Parietal lobe (tissue), 2 donors: ENCODE data around the gene ZNF343. TPM values are rescaled to one million over a fixed set of nuclear protein-coding genes. Genes with fewer than 3 reads are reported as not detected.

Experiments used
- small RNA-seq: library from RNA; depleted of rRNA; stranded (forward); fragments of <200 nt; gene quantifications from one replicate; pipeline ENCODE3, GENCODE V24; 2014; ENCODE audit warnings: low replicate concordance
- total RNA-seq: library from RNA; depleted of rRNA; stranded (reverse); fragments of >200 nt; gene quantifications from one replicate; pipeline ENCODE4 v1.2.3, GENCODE V29; 2014

The ZNF343 gene
- total RNA-seq, result 23.5 TPM

DNA sequence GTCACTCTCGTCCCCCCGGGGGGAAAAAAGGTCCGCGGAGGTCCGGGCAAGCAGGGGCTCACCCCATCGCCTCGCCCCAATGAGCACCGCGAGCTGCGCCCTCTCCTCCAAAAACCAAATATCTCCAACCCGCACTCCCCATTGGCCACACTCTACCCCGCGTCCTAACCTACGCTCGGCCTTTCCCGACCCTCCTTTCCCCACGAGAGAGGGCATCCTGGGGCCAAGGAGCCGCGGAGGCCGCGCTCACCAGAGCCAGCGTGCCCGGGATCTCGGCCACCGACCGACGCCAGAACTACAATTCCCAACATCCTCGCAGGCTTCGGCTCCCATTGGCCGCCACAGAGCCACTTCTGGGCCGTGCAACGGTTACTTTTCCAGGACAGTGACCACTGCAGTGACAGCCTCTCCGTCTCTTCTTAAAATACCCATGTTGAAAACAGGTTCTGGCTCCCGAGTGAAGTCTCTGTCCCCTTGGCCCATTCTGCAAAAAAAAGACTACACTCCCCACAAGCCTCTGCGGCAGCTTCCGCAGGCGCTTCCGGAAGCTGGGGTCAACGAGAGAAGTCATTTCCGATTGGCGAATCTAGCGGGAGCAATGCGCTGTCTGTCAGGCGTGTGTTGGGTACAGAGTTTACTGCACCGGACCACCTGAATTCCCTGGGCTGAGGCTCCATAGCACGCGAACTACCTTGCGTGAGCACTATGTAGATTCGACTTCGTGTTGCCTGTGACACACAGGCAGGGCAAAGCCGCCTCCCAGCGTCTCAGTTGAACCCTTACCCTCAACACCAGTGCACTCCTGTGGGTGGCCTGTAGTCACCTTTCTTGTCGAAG is at the start of gene ZNF343:
TSS of gene ZNF343 (minus strand) at position 285 of the 837 bp plus-strand sequence. CDS start 15,020 bp downstream, outside the sequence.

DNA sequence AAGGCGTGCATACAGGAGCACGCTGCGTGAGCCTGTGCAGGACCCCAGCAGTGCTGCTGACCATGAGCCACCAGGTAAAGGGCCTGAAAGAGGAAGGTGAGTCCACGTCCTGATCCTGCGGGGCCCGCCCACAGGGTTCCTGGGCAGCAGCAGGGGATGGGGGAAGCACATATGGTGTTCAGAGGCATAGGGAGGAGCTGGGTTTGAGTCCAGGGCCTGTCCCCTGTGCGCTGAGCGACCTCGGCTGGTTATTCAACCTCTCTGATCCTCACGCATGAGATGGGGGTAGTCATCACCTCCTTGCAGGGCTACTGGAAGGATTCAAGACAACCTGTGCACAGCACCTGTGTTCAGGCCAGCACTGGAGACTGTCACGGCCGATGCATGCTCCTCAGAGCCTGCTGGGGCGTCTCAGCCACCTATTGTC is 27.9 kb upstream of the ZNF343 start, which contains the start of gene TMC2:
TSS of gene TMC2 (plus strand) at position 14 of the 427 bp plus-strand sequence. CDS start at position 63, 49 bp downstream.

DNA sequence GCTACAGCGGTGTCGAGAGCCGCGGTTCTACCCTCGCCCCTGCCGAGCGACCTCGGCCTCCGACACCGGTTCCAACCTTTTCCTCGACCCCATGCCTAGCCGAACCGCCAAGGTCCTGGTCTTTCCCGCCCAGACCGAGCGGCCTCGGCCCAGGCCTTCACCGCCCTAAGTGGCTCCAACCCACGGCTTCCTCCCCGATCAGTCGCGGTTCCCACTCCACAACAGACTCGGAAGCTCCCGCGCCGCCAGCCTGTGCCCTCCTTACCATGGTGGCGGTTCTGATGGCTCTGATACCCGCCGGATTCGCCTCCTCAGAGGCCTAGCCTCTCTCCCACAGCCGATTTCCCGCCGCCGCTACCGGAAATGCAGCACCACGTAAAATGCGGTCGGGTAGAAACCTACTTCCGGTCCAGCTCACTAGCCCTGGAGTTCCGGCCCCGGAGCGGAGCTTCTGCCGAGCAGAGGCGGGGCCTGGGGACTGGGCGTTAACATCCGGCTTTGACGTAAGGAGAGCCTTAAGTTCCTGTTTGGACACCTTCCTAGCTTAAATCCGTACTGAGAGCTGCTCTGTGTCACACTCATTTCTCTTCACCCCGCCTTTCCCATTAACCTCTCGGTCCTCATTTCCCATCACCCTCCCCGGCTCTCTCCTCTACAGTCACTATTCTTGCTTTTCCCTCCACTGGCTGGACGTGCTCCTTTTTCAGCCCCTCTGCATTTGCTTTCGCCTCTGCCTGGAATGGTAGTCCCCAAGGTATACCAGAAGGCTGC is 38.1 kb downstream of the ZNF343 start, which contains the start of gene SNRPB:
TSS of gene SNRPB (minus strand) at position 367 of the 771 bp plus-strand sequence. CDS start at position 268, 99 bp downstream.

Small RNAs within 50 kb of the gene (small RNA-seq; reads per million reads assigned to genes)
- not detected for gene RF00019

Other genes starting within 250 kb of the ZNF343 start
- gene TGM3, start 212.9 kb downstream of the ZNF343 start, total RNA-seq, result 0.31 TPM
- gene TGM6, start 128.0 kb downstream of the ZNF343 start, total RNA-seq, result not detected
- 45.7 TPM for gene SNRPB, start 38.1 kb downstream of the ZNF343 start, total RNA-seq
- gene TMC2, start 27.7 kb upstream of the ZNF343 start, total RNA-seq, result 7.5 TPM
- 145 TPM for gene NOP56, start 143.7 kb upstream of the ZNF343 start, total RNA-seq
- gene IDH3B, start 155.3 kb upstream of the ZNF343 start, total RNA-seq, result 64.2 TPM
- gene EBF4, start 183.9 kb upstream of the ZNF343 start, total RNA-seq, result 24.1 TPM